ENCODE results near the gene CNPY1.

CNPY1 gene

GRCh38 chr7:155557778-155558177 lies 11.4 kb upstream of the CNPY1 start:
- no peak overlapping the region for H3K27ac ChIP-seq (ENCODE audit: low read depth, low read length)
- H3K9me3 ChIP-seq (ENCODE audit: insufficient read depth, low read depth, low read length) = 0 out of 2 replicates have a peak, but pooled peaks cover 3% of the 10 kb centered on the region
- no peaks in the 10 kb centered on the region for H3K36me3 ChIP-seq (ENCODE audit: insufficient read depth, low read length)
- H3K27me3 ChIP-seq (ENCODE audit: insufficient read depth, low read length) = no peaks in the 10 kb centered on the region
- H3K4me3 ChIP-seq (ENCODE audit: low read length) = no peak overlapping the region
- no peak overlapping the region for H3K9ac ChIP-seq (ENCODE audit: low read depth, low read length)
- H3K4me1 ChIP-seq (ENCODE audit: insufficient read depth, low read length) = no peaks in the 10 kb centered on the region
- 93% methylated on average over 10 of the region's 10 CpGs for WGBS

GRCh38 chr7:155556763-155557162 lies 10.4 kb upstream of the CNPY1 start:
- Histone ChIP-seq H3K27me3 (ENCODE audit: insufficient read depth, low read length) (no peaks in the 10 kb centered on the region), H3K9me3 (ENCODE audit: insufficient read depth, low read depth, low read length) (0 out of 2 replicates have a peak, but pooled peaks cover 3% of the 10 kb centered on the region), H3K36me3 (ENCODE audit: insufficient read depth, low read length) (no peaks in the 10 kb centered on the region), H3K27ac (ENCODE audit: low read depth, low read length) (no peak overlapping the region), H3K4me1 (ENCODE audit: insufficient read depth, low read length) (no peaks in the 10 kb centered on the region), H3K9ac (ENCODE audit: low read depth, low read length) (no peak overlapping the region), H3K4me3 (ENCODE audit: low read length) (no peak overlapping the region)
- WGBS = 94% methylated on average over 9 of the region's 9 CpGs

- Histone ChIP-seq H3K9ac (ENCODE audit: low read depth, low read length) (no peak overlapping the region), H3K9me3 (ENCODE audit: insufficient read depth, low read depth, low read length) (0 out of 2 replicates have a peak, but pooled peaks cover 3% of the 10 kb centered on the region), H3K4me3 (ENCODE audit: low read length) (no peak overlapping the region), H3K36me3 (ENCODE audit: insufficient read depth, low read length) (no peaks in the 10 kb centered on the region), H3K4me1 (ENCODE audit: insufficient read depth, low read length) (no peaks in the 10 kb centered on the region), H3K27ac (ENCODE audit: low read depth, low read length) (no peak overlapping the region), H3K27me3 (ENCODE audit: insufficient read depth, low read length) (no peaks in the 10 kb centered on the region)
- WGBS = 94% methylated on average over 33 of the region's 33 CpGs
Measured at GRCh38 chr7:155555116-155555695, 8.8 kb upstream of the CNPY1 start.

- H3K36me3 ChIP-seq (ENCODE audit: insufficient read depth, low read length) = no peaks in the 10 kb centered on the region
- no peak overlapping the region for H3K4me3 ChIP-seq (ENCODE audit: low read length)
- H3K27me3 ChIP-seq (ENCODE audit: insufficient read depth, low read length) = no peaks in the 10 kb centered on the region
- no peaks in the 10 kb centered on the region for H3K4me1 ChIP-seq (ENCODE audit: insufficient read depth, low read length)
- 0 out of 2 replicates have a peak, but pooled peaks cover 3% of the 10 kb centered on the region for H3K9me3 ChIP-seq (ENCODE audit: insufficient read depth, low read depth, low read length)
- H3K9ac ChIP-seq (ENCODE audit: low read depth, low read length) = no peak overlapping the region
- WGBS = 88% methylated on average over 3 of the region's 3 CpGs
- no peak overlapping the region for H3K27ac ChIP-seq (ENCODE audit: low read depth, low read length)
Measured at GRCh38 chr7:155553871-155554270, 7.5 kb upstream of the CNPY1 start.

GRCh38 chr7:155551785-155552611 lies 5.6 kb upstream of the CNPY1 start:
- Histone ChIP-seq H3K9ac (ENCODE audit: low read depth, low read length) (no peak overlapping the region), H3K9me3 (ENCODE audit: insufficient read depth, low read depth, low read length) (0 out of 2 replicates have a peak, but pooled peaks cover 3% of the 10 kb centered on the region), H3K36me3 (ENCODE audit: insufficient read depth, low read length) (no peaks in the 10 kb centered on the region), H3K27me3 (ENCODE audit: insufficient read depth, low read length) (no peaks in the 10 kb centered on the region), H3K27ac (ENCODE audit: low read depth, low read length) (no peak overlapping the region), H3K4me1 (ENCODE audit: insufficient read depth, low read length) (no peaks in the 10 kb centered on the region), H3K4me3 (ENCODE audit: low read length) (no peak overlapping the region)
- 89% methylated on average over 15 of the region's 15 CpGs for WGBS

GRCh38 chr7:155550916-155551315 lies 4.6 kb upstream of the CNPY1 start:
- 0 out of 2 replicates have a peak, but pooled peaks cover 3% of the 10 kb centered on the region for H3K9me3 ChIP-seq (ENCODE audit: insufficient read depth, low read depth, low read length)
- WGBS = 93% methylated on average over 12 of the region's 12 CpGs
- H3K27me3 ChIP-seq (ENCODE audit: insufficient read depth, low read length) = no peaks in the 10 kb centered on the region
- H3K4me3 ChIP-seq (ENCODE audit: low read length) = no peak overlapping the region
- no peak overlapping the region for H3K27ac ChIP-seq (ENCODE audit: low read depth, low read length)
- no peaks in the 10 kb centered on the region for H3K36me3 ChIP-seq (ENCODE audit: insufficient read depth, low read length)
- no peaks in the 10 kb centered on the region for H3K4me1 ChIP-seq (ENCODE audit: insufficient read depth, low read length)
- no peak overlapping the region for H3K9ac ChIP-seq (ENCODE audit: low read depth, low read length)

DNA sequence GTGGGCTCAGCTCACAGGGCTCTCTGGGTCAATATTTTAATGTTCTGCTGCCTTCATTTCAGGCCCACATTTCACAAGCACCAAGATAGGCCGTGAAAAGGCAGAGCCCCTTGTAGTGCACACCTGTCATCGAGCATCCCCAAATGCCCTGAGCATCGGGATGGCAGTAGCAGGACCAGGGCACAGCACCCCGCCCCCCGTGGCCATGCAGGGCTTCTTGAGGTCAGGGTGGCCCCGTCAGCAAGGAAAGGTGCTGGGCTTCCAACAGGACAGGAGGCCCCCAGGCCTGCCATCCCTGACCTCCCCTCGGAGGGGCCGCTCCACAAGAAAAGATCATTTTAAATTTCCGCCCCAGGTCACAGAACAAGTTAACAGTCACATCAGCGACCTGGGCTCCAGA lies 2.9 kb upstream of the CNPY1 start:
- Histone ChIP-seq H3K27ac (ENCODE audit: low read depth, low read length) (no peak overlapping the region), H3K4me1 (ENCODE audit: insufficient read depth, low read length) (no peaks in the 10 kb centered on the region), H3K27me3 (ENCODE audit: insufficient read depth, low read length) (no peaks in the 10 kb centered on the region), H3K36me3 (ENCODE audit: insufficient read depth, low read length) (no peaks in the 10 kb centered on the region), H3K9ac (ENCODE audit: low read depth, low read length) (no peak overlapping the region), H3K9me3 (ENCODE audit: insufficient read depth, low read depth, low read length) (0 out of 2 replicates have a peak, but pooled peaks cover 2% of the 10 kb centered on the region), H3K4me3 (ENCODE audit: low read length) (no peak overlapping the region)
- WGBS = 96% methylated on average over 10 of the region's 10 CpGs

DNA sequence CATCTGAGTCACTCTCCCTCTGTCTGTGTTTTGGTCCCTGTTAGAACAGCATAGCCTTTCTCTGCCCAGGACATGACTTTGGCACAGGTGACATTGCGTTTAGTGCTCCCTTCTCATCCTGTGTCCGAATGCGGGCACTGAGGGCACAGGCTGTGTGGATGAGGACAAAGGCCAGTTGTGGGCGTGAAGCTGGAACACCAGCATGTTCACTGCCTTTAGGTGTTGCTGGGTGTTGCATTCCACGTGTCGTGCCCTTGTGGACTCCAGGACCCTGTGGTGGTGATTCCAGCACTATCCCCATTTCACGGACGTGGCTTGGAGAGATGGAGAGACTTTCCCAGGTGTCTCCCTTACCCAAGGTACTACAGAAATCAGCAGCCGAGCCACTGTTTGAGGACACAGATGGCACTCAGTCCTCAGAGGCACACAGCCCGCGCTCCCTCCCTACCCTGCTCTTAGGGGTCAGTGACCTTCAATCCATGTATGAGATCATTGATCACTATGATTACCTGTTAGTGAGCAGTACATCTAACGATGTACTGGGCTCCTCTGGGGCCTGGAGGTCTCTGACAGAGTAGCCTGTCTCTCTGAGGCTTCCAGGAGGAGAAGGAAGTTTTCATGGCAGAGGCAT lies 917 bp upstream of the CNPY1 start:
- H3K9me3 ChIP-seq (ENCODE audit: insufficient read depth, low read depth, low read length) = no peaks in the 10 kb centered on the region
- H3K27ac ChIP-seq (ENCODE audit: low read depth, low read length) = no peak overlapping the region
- no peaks in the 10 kb centered on the region for H3K27me3 ChIP-seq (ENCODE audit: insufficient read depth, low read length)
- H3K36me3 ChIP-seq (ENCODE audit: insufficient read depth, low read length) = no peaks in the 10 kb centered on the region
- H3K9ac ChIP-seq (ENCODE audit: low read depth, low read length) = no peak overlapping the region
- 91% methylated on average over 12 of the region's 12 CpGs for WGBS
- H3K4me1 ChIP-seq (ENCODE audit: insufficient read depth, low read length) = no peaks in the 10 kb centered on the region
- H3K4me3 ChIP-seq (ENCODE audit: low read length) = no peak overlapping the region

DNA sequence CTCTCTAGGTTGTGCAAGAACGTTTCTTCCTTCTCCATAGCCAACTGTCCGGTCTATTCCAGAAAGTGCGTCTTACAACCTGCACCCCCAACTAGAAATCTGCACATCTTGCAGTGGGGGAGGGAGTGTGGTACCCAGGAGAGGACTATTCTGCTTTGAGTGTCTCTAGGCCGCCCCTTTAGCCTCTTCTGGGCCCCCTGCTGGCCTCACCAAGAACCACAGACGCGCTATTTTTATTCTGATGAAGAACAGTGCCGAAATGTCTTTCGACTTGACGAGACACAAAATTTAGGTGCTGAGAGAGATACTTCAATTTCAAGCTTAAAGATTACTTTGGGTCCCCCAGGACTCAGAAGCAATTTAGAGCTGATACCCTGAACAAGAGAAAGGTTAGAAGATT lies 1.0 kb downstream of the CNPY1 start:
- Histone ChIP-seq H3K9ac (ENCODE audit: low read depth, low read length) (no peak overlapping the region), H3K4me3 (ENCODE audit: low read length) (no peak overlapping the region), H3K27ac (ENCODE audit: low read depth, low read length) (no peak overlapping the region), H3K9me3 (ENCODE audit: insufficient read depth, low read depth, low read length) (no peaks in the 10 kb centered on the region), H3K4me1 (ENCODE audit: insufficient read depth, low read length) (peaks cover 2% of the 10 kb centered on the region; the same call in 1 of the 2 replicates), H3K36me3 (ENCODE audit: insufficient read depth, low read length) (no peaks in the 10 kb centered on the region), H3K27me3 (ENCODE audit: insufficient read depth, low read length) (peaks cover 13% of the 10 kb centered on the region; the same call in 1 of the 2 replicates)
- WGBS = 81% methylated on average over 8 of the region's 9 CpGs

- WGBS = 90% methylated on average over 7 of the region's 7 CpGs
- Histone ChIP-seq H3K4me3 (ENCODE audit: low read length) (no peak overlapping the region), H3K27ac (ENCODE audit: low read depth, low read length) (no peak overlapping the region), H3K4me1 (ENCODE audit: insufficient read depth, low read length) (peaks cover 3% of the 10 kb centered on the region; the same call in 1 of the 2 replicates), H3K36me3 (ENCODE audit: insufficient read depth, low read length) (no peaks in the 10 kb centered on the region), H3K27me3 (ENCODE audit: insufficient read depth, low read length) (peaks cover 22% of the 10 kb centered on the region; the same call in 1 of the 2 replicates), H3K9ac (ENCODE audit: low read depth, low read length) (no peak overlapping the region), H3K9me3 (ENCODE audit: insufficient read depth, low read depth, low read length) (no peaks in the 10 kb centered on the region)
Measured at GRCh38 chr7:155544485-155544884, 1.9 kb downstream of the CNPY1 start.

DNA sequence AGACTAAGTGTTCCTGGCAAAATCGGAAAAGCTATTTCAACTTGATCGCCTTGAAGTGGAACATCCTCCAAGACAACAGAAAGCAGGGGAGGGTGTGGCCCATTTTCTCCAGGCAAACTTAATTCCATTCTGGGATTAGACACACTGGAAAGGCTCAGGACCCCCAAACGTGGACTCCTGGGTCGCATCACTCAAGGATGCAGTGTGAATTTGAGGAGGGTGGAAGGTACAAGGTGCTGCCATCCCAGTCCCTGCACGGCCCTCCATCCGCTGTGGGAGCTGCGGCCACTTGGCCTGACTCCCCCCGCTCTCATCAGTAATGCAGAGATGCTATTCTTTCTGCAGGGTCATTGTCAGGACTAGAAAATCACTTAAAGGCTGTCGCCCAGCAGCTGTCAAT lies 2.4 kb downstream of the CNPY1 start:
- H3K9ac ChIP-seq (ENCODE audit: low read depth, low read length) = no peak overlapping the region
- H3K9me3 ChIP-seq (ENCODE audit: insufficient read depth, low read depth, low read length) = no peaks in the 10 kb centered on the region
- H3K27ac ChIP-seq (ENCODE audit: low read depth, low read length) = no peak overlapping the region
- no peaks in the 10 kb centered on the region for H3K36me3 ChIP-seq (ENCODE audit: insufficient read depth, low read length)
- WGBS = 93% methylated on average over 9 of the region's 9 CpGs
- H3K4me3 ChIP-seq (ENCODE audit: low read length) = no peak overlapping the region
- H3K4me1 ChIP-seq (ENCODE audit: insufficient read depth, low read length) = peaks cover 3% of the 10 kb centered on the region; the same call in 1 of the 2 replicates
- H3K27me3 ChIP-seq (ENCODE audit: insufficient read depth, low read length) = peaks cover 25% of the 10 kb centered on the region; the same call in 1 of the 2 replicates

Measured in HUES64 (cell line).